ENCODE measurements around the gene ADAMTS6.

ADAMTS6 gene

GRCh38 chr5:65246741-65247140 is 235.0 kb downstream of the ADAMTS6 start:
- no peaks in the 10 kb centered on the region for H3K36me3 ChIP-seq (ENCODE audit: control insufficient read depth, low read depth, low read length)
- no peaks in the 10 kb centered on the region for H3K9me3 ChIP-seq (ENCODE audit: control insufficient read depth, low read depth, low read length)
- H3K9ac ChIP-seq (ENCODE audit: low read length), result no peak overlapping the region
- no peaks in the 10 kb centered on the region for H3K27me3 ChIP-seq (ENCODE audit: control insufficient read depth, insufficient read depth, low read length)
- no peak overlapping the region for H3K27ac ChIP-seq (ENCODE audit: low read length)
- peaks cover 10% of the 10 kb centered on the region for H3K4me1 ChIP-seq (ENCODE audit: control insufficient read depth, low read depth, low read length)
- H3K4me3 ChIP-seq (ENCODE audit: low read length), result no peak overlapping the region

GRCh38 chr5:65244031-65244430 is 237.7 kb downstream of the ADAMTS6 start:
- no peaks in the 10 kb centered on the region for H3K36me3 ChIP-seq (ENCODE audit: control insufficient read depth, low read depth, low read length)
- H3K4me3 ChIP-seq (ENCODE audit: low read length), result no peak overlapping the region
- no peak overlapping the region for H3K9ac ChIP-seq (ENCODE audit: low read length)
- H3K27me3 ChIP-seq (ENCODE audit: control insufficient read depth, insufficient read depth, low read length), result no peaks in the 10 kb centered on the region
- H3K27ac ChIP-seq (ENCODE audit: low read length), result no peak overlapping the region
- H3K9me3 ChIP-seq (ENCODE audit: control insufficient read depth, low read depth, low read length), result no peaks in the 10 kb centered on the region
- H3K4me1 ChIP-seq (ENCODE audit: control insufficient read depth, low read depth, low read length), result peaks cover 10% of the 10 kb centered on the region

GRCh38 chr5:65243161-65243560 is 238.6 kb downstream of the ADAMTS6 start:
- no peak overlapping the region for H3K4me3 ChIP-seq (ENCODE audit: low read length)
- no peak overlapping the region for H3K9ac ChIP-seq (ENCODE audit: low read length)
- H3K36me3 ChIP-seq (ENCODE audit: control insufficient read depth, low read depth, low read length), result no peaks in the 10 kb centered on the region
- peaks cover 10% of the 10 kb centered on the region for H3K4me1 ChIP-seq (ENCODE audit: control insufficient read depth, low read depth, low read length)
- H3K27ac ChIP-seq (ENCODE audit: low read length), result no peak overlapping the region
- no peaks in the 10 kb centered on the region for H3K27me3 ChIP-seq (ENCODE audit: control insufficient read depth, insufficient read depth, low read length)
- H3K9me3 ChIP-seq (ENCODE audit: control insufficient read depth, low read depth, low read length), result no peaks in the 10 kb centered on the region

GRCh38 chr5:65229841-65230240 is 251.9 kb downstream of the ADAMTS6 start:
- Histone ChIP-seq H3K4me1 (ENCODE audit: control insufficient read depth, low read depth, low read length) (no peaks in the 10 kb centered on the region), H3K27ac (ENCODE audit: low read length) (no peak overlapping the region), H3K36me3 (ENCODE audit: control insufficient read depth, low read depth, low read length) (no peaks in the 10 kb centered on the region), H3K27me3 (ENCODE audit: control insufficient read depth, insufficient read depth, low read length) (no peaks in the 10 kb centered on the region), H3K9me3 (ENCODE audit: control insufficient read depth, low read depth, low read length) (peaks cover 9% of the 10 kb centered on the region), H3K9ac (ENCODE audit: low read length) (no peak overlapping the region), H3K4me3 (ENCODE audit: low read length) (no peak overlapping the region)

GRCh38 chr5:65213921-65214525 is 267.7 kb downstream of the ADAMTS6 start:
- H3K9ac ChIP-seq (ENCODE audit: low read length), result no peak overlapping the region
- peaks cover 8% of the 10 kb centered on the region for H3K4me1 ChIP-seq (ENCODE audit: control insufficient read depth, low read depth, low read length)
- no peaks in the 10 kb centered on the region for H3K36me3 ChIP-seq (ENCODE audit: control insufficient read depth, low read depth, low read length)
- H3K4me3 ChIP-seq (ENCODE audit: low read length), result no peak overlapping the region
- no peak overlapping the region for H3K27ac ChIP-seq (ENCODE audit: low read length)
- H3K27me3 ChIP-seq (ENCODE audit: control insufficient read depth, insufficient read depth, low read length), result no peaks in the 10 kb centered on the region
- H3K9me3 ChIP-seq (ENCODE audit: control insufficient read depth, low read depth, low read length), result no peaks in the 10 kb centered on the region

- H3K9me3 ChIP-seq (ENCODE audit: control insufficient read depth, low read depth, low read length), result no peaks in the 10 kb centered on the region
- no peak overlapping the region for H3K27ac ChIP-seq (ENCODE audit: low read length)
- no peak overlapping the region for H3K9ac ChIP-seq (ENCODE audit: low read length)
- H3K4me1 ChIP-seq (ENCODE audit: control insufficient read depth, low read depth, low read length), result no peaks in the 10 kb centered on the region
- no peaks in the 10 kb centered on the region for H3K27me3 ChIP-seq (ENCODE audit: control insufficient read depth, insufficient read depth, low read length)
- H3K36me3 ChIP-seq (ENCODE audit: control insufficient read depth, low read depth, low read length), result no peaks in the 10 kb centered on the region
- no peak overlapping the region for H3K4me3 ChIP-seq (ENCODE audit: low read length)
Observed at GRCh38 chr5:65209341-65209740, 272.4 kb downstream of the ADAMTS6 start.

- Histone ChIP-seq H3K36me3 (ENCODE audit: control insufficient read depth, low read depth, low read length) (no peaks in the 10 kb centered on the region), H3K27me3 (ENCODE audit: control insufficient read depth, insufficient read depth, low read length) (no peaks in the 10 kb centered on the region), H3K9ac (ENCODE audit: low read length) (no peak overlapping the region), H3K4me1 (ENCODE audit: control insufficient read depth, low read depth, low read length) (no peaks in the 10 kb centered on the region), H3K27ac (ENCODE audit: low read length) (no peak overlapping the region), H3K9me3 (ENCODE audit: control insufficient read depth, low read depth, low read length) (no peaks in the 10 kb centered on the region), H3K4me3 (ENCODE audit: low read length) (no peak overlapping the region)
Observed at GRCh38 chr5:65204966-65205365, 276.8 kb downstream of the ADAMTS6 start.

GRCh38 chr5:65203746-65204145 is 278.0 kb downstream of the ADAMTS6 start:
- Histone ChIP-seq H3K9me3 (ENCODE audit: control insufficient read depth, low read depth, low read length) (no peaks in the 10 kb centered on the region), H3K27ac (ENCODE audit: low read length) (no peak overlapping the region), H3K9ac (ENCODE audit: low read length) (no peak overlapping the region), H3K27me3 (ENCODE audit: control insufficient read depth, insufficient read depth, low read length) (no peaks in the 10 kb centered on the region), H3K36me3 (ENCODE audit: control insufficient read depth, low read depth, low read length) (no peaks in the 10 kb centered on the region), H3K4me3 (ENCODE audit: low read length) (no peak overlapping the region), H3K4me1 (ENCODE audit: control insufficient read depth, low read depth, low read length) (no peaks in the 10 kb centered on the region)

GRCh38 chr5:65199993-65200675 is 281.6 kb downstream of the ADAMTS6 start:
- Histone ChIP-seq H3K36me3 (ENCODE audit: control insufficient read depth, low read depth, low read length) (no peaks in the 10 kb centered on the region), H3K9me3 (ENCODE audit: control insufficient read depth, low read depth, low read length) (no peaks in the 10 kb centered on the region), H3K4me1 (ENCODE audit: control insufficient read depth, low read depth, low read length) (no peaks in the 10 kb centered on the region), H3K9ac (ENCODE audit: low read length) (no peak overlapping the region), H3K4me3 (ENCODE audit: low read length) (no peak overlapping the region), H3K27me3 (ENCODE audit: control insufficient read depth, insufficient read depth, low read length) (no peaks in the 10 kb centered on the region), H3K27ac (ENCODE audit: low read length) (no peak overlapping the region)

- Histone ChIP-seq H3K27ac (ENCODE audit: low read length) (no peak overlapping the region), H3K27me3 (ENCODE audit: control insufficient read depth, insufficient read depth, low read length) (no peaks in the 10 kb centered on the region), H3K4me3 (ENCODE audit: low read length) (no peak overlapping the region), H3K36me3 (ENCODE audit: control insufficient read depth, low read depth, low read length) (no peaks in the 10 kb centered on the region), H3K9ac (ENCODE audit: low read length) (no peak overlapping the region), H3K4me1 (ENCODE audit: control insufficient read depth, low read depth, low read length) (no peaks in the 10 kb centered on the region), H3K9me3 (ENCODE audit: control insufficient read depth, low read depth, low read length) (no peaks in the 10 kb centered on the region)
Observed at GRCh38 chr5:65198456-65199120, 283.1 kb downstream of the ADAMTS6 start.

- Histone ChIP-seq H3K4me3 (ENCODE audit: low read length) (no peak overlapping the region), H3K4me1 (ENCODE audit: control insufficient read depth, low read depth, low read length) (no peaks in the 10 kb centered on the region), H3K27ac (ENCODE audit: low read length) (no peak overlapping the region), H3K36me3 (ENCODE audit: control insufficient read depth, low read depth, low read length) (no peaks in the 10 kb centered on the region), H3K27me3 (ENCODE audit: control insufficient read depth, insufficient read depth, low read length) (no peaks in the 10 kb centered on the region), H3K9me3 (ENCODE audit: control insufficient read depth, low read depth, low read length) (no peaks in the 10 kb centered on the region), H3K9ac (ENCODE audit: low read length) (no peak overlapping the region)
Observed at GRCh38 chr5:65197531-65198455, 283.9 kb downstream of the ADAMTS6 start.
